Astrocyte (in vitro differentiated cells and primary cell): ENCODE measurements around the gene UBQLN4. TPM values are rescaled to one million over a fixed set of nuclear protein-coding genes. Genes with fewer than 3 reads are reported as not detected.
A peak's percentile ranks its signal among the peaks of the same experiment; 100 is the strongest.

Source experiments
- DNase-seq: peaks from one replicate; pipeline ENCODE4 v3.0.0-alpha.2; 2010; ENCODE audit warnings: low read depth
- FAIRE-seq: peaks from 2 replicates; lab custom pipeline; 2011; peaks lifted over from hg19 to GRCh38; lab: Jason Lieb, UNC
- H2AFZ ChIP-seq: 2 replicates; pipeline ENCODE4 v1.6.0; 2012; ENCODE audit warnings: low read depth, low read length, inconsistent platforms
- H3K27ac ChIP-seq: 2 replicates; pipeline ENCODE4 v1.5.1; 2011; ENCODE audit warnings: low read depth, low read length, inconsistent platforms
- H3K27me3 ChIP-seq: 2 replicates; pipeline ENCODE4 v1.6.0; 2011; ENCODE audit warnings: low read length, inconsistent platforms; ENCODE audit not compliant: insufficient read depth
- H3K36me3 ChIP-seq: 2 replicates; pipeline ENCODE4 v1.5.1; 2011; ENCODE audit warnings: low read length, inconsistent platforms; ENCODE audit not compliant: insufficient read depth
- H3K4me1 ChIP-seq: 2 replicates; pipeline ENCODE4 v1.5.1; 2011; ENCODE audit warnings: low read length, inconsistent platforms; ENCODE audit not compliant: insufficient read depth
- H3K4me2 ChIP-seq: 2 replicates; pipeline ENCODE4 v1.6.0; 2012; ENCODE audit warnings: low read length, inconsistent platforms
- H3K4me3 ChIP-seq: 2 replicates; pipeline ENCODE4 v1.5.1; 2011; ENCODE audit warnings: low read depth, mild to moderate bottlenecking, low read length, inconsistent platforms; ENCODE audit not compliant: insufficient read depth
- H3K79me2 ChIP-seq: 2 replicates; pipeline ENCODE4 v1.6.0; 2012; ENCODE audit warnings: mild to moderate bottlenecking, low read length, inconsistent platforms; ENCODE audit not compliant: insufficient read depth
- H3K9ac ChIP-seq: 2 replicates; pipeline ENCODE4 v1.6.0; 2012; ENCODE audit warnings: mild to moderate bottlenecking, low read length, inconsistent platforms
- H3K9me3 ChIP-seq: 2 replicates; pipeline ENCODE4 v1.5.1; 2012; ENCODE audit warnings: low read depth, mild to moderate bottlenecking, low read length, inconsistent platforms; ENCODE audit not compliant: insufficient read depth
- H4K20me1 ChIP-seq: 2 replicates; pipeline ENCODE4 v1.6.0; 2012; ENCODE audit warnings: low read length, inconsistent platforms; ENCODE audit not compliant: insufficient read depth
- H3K27ac Mint-ChIP-seq: one replicate; pipeline ENCODE4 v1.8.0; 2021; ENCODE audit warnings: mild to moderate bottlenecking, mixed read lengths; ENCODE audit not compliant: unreplicated experiment
- H3K27me3 Mint-ChIP-seq: one replicate; pipeline ENCODE4 v1.8.0; 2021; ENCODE audit warnings: low read depth, mixed read lengths; ENCODE audit not compliant: unreplicated experiment
- H3K36me3 Mint-ChIP-seq: one replicate; pipeline ENCODE4 v1.8.0; 2021; ENCODE audit warnings: low read depth, mixed read lengths; ENCODE audit not compliant: unreplicated experiment
- H3K4me1 Mint-ChIP-seq: one replicate; pipeline ENCODE4 v1.8.0; 2021; ENCODE audit warnings: low read depth, mixed read lengths; ENCODE audit not compliant: unreplicated experiment
- H3K4me3 Mint-ChIP-seq: one replicate; pipeline ENCODE4 v1.8.0; 2021; ENCODE audit warnings: mild to moderate bottlenecking, moderate library complexity, mixed read lengths; ENCODE audit not compliant: unreplicated experiment
- H3K9me3 Mint-ChIP-seq: one replicate; pipeline ENCODE4 v1.8.0; 2021; ENCODE audit warnings: mild to moderate bottlenecking, mixed read lengths; ENCODE audit not compliant: unreplicated experiment
- EZH2 ChIP-seq: IDR thresholded peaks from 2 replicates; pipeline ENCODE4 v1.6.1; 2012; ENCODE audit warnings: mild to moderate bottlenecking, low read length, inconsistent platforms; ENCODE audit not compliant: insufficient read depth
- total RNA-seq: library from RNA; stranded (reverse); gene quantifications from 2 replicates; pipeline ENCODE4 v1.2.1, GENCODE V29; 2021
- TF ChIP-seq, protein P1 (sequence below): IDR thresholded peaks from 2 replicates; pipeline ENCODE4 v1.5.1; 2011; ENCODE audit warnings: low read depth, mild to moderate bottlenecking, inconsistent platforms, low read length, moderate library complexity; ENCODE audit not compliant: insufficient read depth

Gene UBQLN4
- total RNA-seq, 1 donor from 2014 or later, result 40.0 TPM

DNA sequence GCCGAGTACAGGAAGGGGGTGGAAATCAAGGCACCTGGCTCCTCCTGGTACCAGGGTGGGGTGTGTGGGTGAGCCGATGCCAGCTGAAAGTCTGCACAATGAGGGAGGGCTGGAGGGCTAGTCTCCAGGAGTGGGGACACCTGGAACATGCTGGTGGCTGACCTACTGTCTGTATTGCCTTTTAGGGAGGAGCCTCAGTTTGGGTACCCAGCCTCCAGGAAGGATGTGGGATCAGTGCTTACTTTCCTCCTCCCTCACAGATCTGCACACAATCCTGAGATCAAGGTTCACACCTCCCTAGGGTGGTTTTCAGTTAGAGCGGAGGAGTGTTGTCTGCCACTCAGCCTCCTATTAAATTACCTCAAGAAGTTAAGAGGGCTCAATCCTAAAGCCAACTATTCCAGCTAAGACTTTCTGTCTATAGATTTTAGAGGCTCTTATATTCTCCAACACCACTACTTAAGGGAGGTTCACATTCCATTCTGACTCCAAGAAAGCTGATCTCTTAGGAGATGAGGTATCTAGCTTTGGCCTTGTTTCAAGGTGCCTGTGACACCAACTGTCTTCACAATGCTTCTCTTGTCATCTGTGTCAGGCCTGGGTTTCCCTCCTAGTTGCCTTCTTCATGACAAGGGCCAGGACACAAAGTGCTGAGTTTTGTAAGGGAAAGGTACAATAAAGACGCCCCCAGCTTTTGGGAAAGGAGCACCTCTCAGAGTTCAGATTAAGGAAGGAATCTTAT lies 48.6 kb downstream of the UBQLN4 start:
- Histone ChIP-seq H3K27ac (no peak overlapping the region), H2AFZ (no peak overlapping the region), H3K27me3 (no peaks in the 10 kb centered on the region), H3K9ac (no peak overlapping the region), H3K9me3 (no peaks in the 10 kb centered on the region), H3K4me2 (no peak overlapping the region), H3K79me2 (no peaks in the 10 kb centered on the region), H3K4me1 (no peaks in the 10 kb centered on the region), H3K36me3 (peaks cover 11% of the 10 kb centered on the region), H4K20me1 (peaks cover 24% of the 10 kb centered on the region), H3K4me3 (no peak overlapping the region)
- Mint-ChIP-seq H3K36me3 (peaks cover 6% of the 10 kb centered on the region), H3K27ac (no peak overlapping the region), H3K27me3 (peaks cover 4% of the 10 kb centered on the region), H3K4me3 (no peak overlapping the region), H3K4me1 (peaks cover 9% of the 10 kb centered on the region), H3K9me3 (no peaks in the 10 kb centered on the region)
- DNase-seq (no peak), FAIRE-seq (no peak)
- TF ChIP-seq EZH2, result no peak
- TF ChIP-seq, protein P1, sequence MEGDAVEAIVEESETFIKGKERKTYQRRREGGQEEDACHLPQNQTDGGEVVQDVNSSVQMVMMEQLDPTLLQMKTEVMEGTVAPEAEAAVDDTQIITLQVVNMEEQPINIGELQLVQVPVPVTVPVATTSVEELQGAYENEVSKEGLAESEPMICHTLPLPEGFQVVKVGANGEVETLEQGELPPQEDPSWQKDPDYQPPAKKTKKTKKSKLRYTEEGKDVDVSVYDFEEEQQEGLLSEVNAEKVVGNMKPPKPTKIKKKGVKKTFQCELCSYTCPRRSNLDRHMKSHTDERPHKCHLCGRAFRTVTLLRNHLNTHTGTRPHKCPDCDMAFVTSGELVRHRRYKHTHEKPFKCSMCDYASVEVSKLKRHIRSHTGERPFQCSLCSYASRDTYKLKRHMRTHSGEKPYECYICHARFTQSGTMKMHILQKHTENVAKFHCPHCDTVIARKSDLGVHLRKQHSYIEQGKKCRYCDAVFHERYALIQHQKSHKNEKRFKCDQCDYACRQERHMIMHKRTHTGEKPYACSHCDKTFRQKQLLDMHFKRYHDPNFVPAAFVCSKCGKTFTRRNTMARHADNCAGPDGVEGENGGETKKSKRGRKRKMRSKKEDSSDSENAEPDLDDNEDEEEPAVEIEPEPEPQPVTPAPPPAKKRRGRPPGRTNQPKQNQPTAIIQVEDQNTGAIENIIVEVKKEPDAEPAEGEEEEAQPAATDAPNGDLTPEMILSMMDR, result no peak

GRCh38 chr1:156003923-156004188 lies 49.7 kb downstream of the UBQLN4 start:
- Histone ChIP-seq H3K4me1 (no peaks in the 10 kb centered on the region), H3K27ac (no peak overlapping the region), H3K4me2 (no peak overlapping the region), H4K20me1 (peaks cover 14% of the 10 kb centered on the region), H3K27me3 (no peaks in the 10 kb centered on the region), H2AFZ (no peak overlapping the region), H3K36me3 (peaks cover 3% of the 10 kb centered on the region), H3K79me2 (no peaks in the 10 kb centered on the region), H3K9ac (no peak overlapping the region), H3K9me3 (no peaks in the 10 kb centered on the region), H3K4me3 (no peak overlapping the region)
- H3K27ac Mint-ChIP-seq, result no peak overlapping the region
- no peaks in the 10 kb centered on the region for H3K9me3 Mint-ChIP-seq
- DNase-seq (no peak), FAIRE-seq (no peak)
- peaks cover 4% of the 10 kb centered on the region for H3K27me3 Mint-ChIP-seq
- H3K4me3 Mint-ChIP-seq, result no peak overlapping the region
- TF ChIP-seq EZH2, result no peak
- TF ChIP-seq, protein P1, result no peak
- H3K4me1 Mint-ChIP-seq, result peaks cover 9% of the 10 kb centered on the region
- peaks cover 3% of the 10 kb centered on the region for H3K36me3 Mint-ChIP-seq

GRCh38 chr1:156002188-156002911 lies 51.2 kb downstream of the UBQLN4 start:
- Histone ChIP-seq H3K4me1 (no peaks in the 10 kb centered on the region), H3K27ac (no peak overlapping the region), H3K9ac (no peak overlapping the region), H3K27me3 (no peaks in the 10 kb centered on the region), H3K36me3 (no peaks in the 10 kb centered on the region), H3K4me3 (no peak overlapping the region), H3K9me3 (no peaks in the 10 kb centered on the region), H2AFZ (no peak overlapping the region), H4K20me1 (peaks cover 8% of the 10 kb centered on the region), H3K4me2 (no peak overlapping the region), H3K79me2 (no peaks in the 10 kb centered on the region)
- FAIRE-seq, result no peak
- H3K27ac Mint-ChIP-seq, result peak overlapping the region; percentile 14
- H3K9me3 Mint-ChIP-seq, result no peaks in the 10 kb centered on the region
- TF ChIP-seq EZH2, result no peak
- TF ChIP-seq, protein P1, result no peak
- H3K4me3 Mint-ChIP-seq, result no peak overlapping the region
- DNase-seq, result no peak
- H3K27me3 Mint-ChIP-seq, result peaks cover 4% of the 10 kb centered on the region
- H3K36me3 Mint-ChIP-seq, result peaks cover 3% of the 10 kb centered on the region
- H3K4me1 Mint-ChIP-seq, result peaks cover 8% of the 10 kb centered on the region
